Ovary (tissue), 9 donors: Measurements from ENCODE around the gene PPP2R5D. TPM values are rescaled to one million over a fixed set of nuclear protein-coding genes. Genes with fewer than 3 reads are reported as not detected.

Source experiments
- DNase-seq, 5 donors: peaks; one replicate each; pipeline ENCODE4 v3.0.0-alpha.2; 2019 to 2020
- H3K27ac ChIP-seq, 2 donors: fragments of 200-600 bp; one replicate each; pipeline versions ENCODE4 v1.5.1 to v1.8.0; 2019 to 2022
- H3K27me3 ChIP-seq: fragments of 200-600 bp; one replicate; pipeline ENCODE4 v1.8.0; 2022
- H3K36me3 ChIP-seq: fragments of 200-600 bp; sonication (generic); one replicate; pipeline ENCODE4 v1.5.1; 2019
- H3K4me1 ChIP-seq: one replicate; pipeline ENCODE4 v1.8.1; 2013; ENCODE audit warnings: mild to moderate bottlenecking, moderate library complexity; ENCODE audit not compliant: insufficient read depth
- H3K4me3 ChIP-seq: fragments of 200-600 bp; sonication (generic); one replicate; pipeline ENCODE4 v1.5.1; 2017
- H3K9me3 ChIP-seq, 2 donors: fragments of 200-600 bp in 1 of 2; sonication (generic) in 1 of 2; one replicate each; pipeline versions ENCODE4 v1.5.1 to v1.8.1; 2013 to 2019; ENCODE audit warnings: mild to moderate bottlenecking in 1 of 2, moderate library complexity in 1 of 2
- EP300 ChIP-seq: sonication (generic); formaldehyde crosslinking; IDR thresholded peaks from one replicate; pipeline ENCODE4 v1.6.1; 2017; ENCODE audit warnings: antibody characterized with exemption
- POLR2A ChIP-seq: fragments of 450-650 bp; IDR thresholded peaks from one replicate; pipeline ENCODE4 v1.6.1; 2017; ENCODE audit warnings: antibody characterized with exemption, mild to moderate bottlenecking, moderate library complexity
- WGBS, 3 donors: extraction: QIAGEN DNeasy Blood & Tissue Kit in 1 of 3; methylation state at CpG; one replicate each; pipeline versions ENCODE4 v1.1.5 to v1.1.7; 2013 to 2017; 5-methylcytosine and 5-hydroxymethylcytosine counted together
- intact Hi-C, 4 donors: fragments of 100-400 bp; cut with DNase I; formaldehyde crosslinking; loops; one replicate each; pipeline versions ENCODE4 v1.11.0 to v1.15.1; 2022 to 2023
- polyA plus RNA-seq, 2 donors: library from polyadenylated mRNA; stranded (reverse); fragments of 200-250 nt in 1 of 2; fragments of 350-450 nt in 1 of 2; fragmentation: Illumina TruSeq in 1 of 2; extraction: RNeasy Lipid Tissue Mini Kit (QIAGEN cat#74804) in 1 of 2; gene quantifications; one replicate each; pipeline ENCODE4 v1.2.3, GENCODE V29; 2013 to 2014
- total RNA-seq, 7 donors: library from RNA; depleted of rRNA in 2 of 7; stranded (reverse); fragments of >200 nt in 2 of 7; fragmentation: NEBNext Ultra II Directional in 3 of 7; extraction: Animal tissue kit (Norgen Biotek cat#: 25700) in 3 of 7; gene quantifications; one replicate each; pipeline versions ENCODE4 v1.1.0 to v1.2.4, GENCODE V29; 2016 to 2023
- TF ChIP-seq, protein P1 (sequence below), 3 donors: fragments of 450-650 bp in 2 of 3; fragments of 200-600 bp in 1 of 3; IDR thresholded peaks; one replicate each; pipeline versions ENCODE4 v1.5.1 to v1.8.0; 2016 to 2022; ENCODE audit warnings: antibody characterized with exemption in 3 of 3, mild to moderate bottlenecking in 1 of 3
- donor health status: DM: no; HTN: no; CAD: no; lungs with moderate emphysema.
- donor health status: DM: no; HTN: no; CAD: no.
- donor health status: Bipolar disorder and iron deficiency.
- donor health status: DM: yes; HTN: yes; CAD: no.
- donor health status: DM: no; HTN: no; CAD: no.
- donor health status: DM: yes; HTN: yes; CAD: no.

Gene PPP2R5D
- total and polyA plus RNA-seq, 9 donors = 20.4 to 78.1 (median 34.1) TPM

GRCh38 chr6:42937548-42938427 is 46.6 kb upstream of the PPP2R5D start:
- DNase-seq = no peak
- WGBS, 3 donors = 89 to 92% (median 90%) methylated on average over 13 of the region's 13 CpGs
- H3K4me1 ChIP-seq = no peaks in the 10 kb centered on the region
- H3K36me3 ChIP-seq = no peaks in the 10 kb centered on the region
- H3K4me3 ChIP-seq = no peak overlapping the region
- no peak for TF ChIP-seq EP300
- TF ChIP-seq POLR2A = no peak
- TF ChIP-seq, protein P1, sequence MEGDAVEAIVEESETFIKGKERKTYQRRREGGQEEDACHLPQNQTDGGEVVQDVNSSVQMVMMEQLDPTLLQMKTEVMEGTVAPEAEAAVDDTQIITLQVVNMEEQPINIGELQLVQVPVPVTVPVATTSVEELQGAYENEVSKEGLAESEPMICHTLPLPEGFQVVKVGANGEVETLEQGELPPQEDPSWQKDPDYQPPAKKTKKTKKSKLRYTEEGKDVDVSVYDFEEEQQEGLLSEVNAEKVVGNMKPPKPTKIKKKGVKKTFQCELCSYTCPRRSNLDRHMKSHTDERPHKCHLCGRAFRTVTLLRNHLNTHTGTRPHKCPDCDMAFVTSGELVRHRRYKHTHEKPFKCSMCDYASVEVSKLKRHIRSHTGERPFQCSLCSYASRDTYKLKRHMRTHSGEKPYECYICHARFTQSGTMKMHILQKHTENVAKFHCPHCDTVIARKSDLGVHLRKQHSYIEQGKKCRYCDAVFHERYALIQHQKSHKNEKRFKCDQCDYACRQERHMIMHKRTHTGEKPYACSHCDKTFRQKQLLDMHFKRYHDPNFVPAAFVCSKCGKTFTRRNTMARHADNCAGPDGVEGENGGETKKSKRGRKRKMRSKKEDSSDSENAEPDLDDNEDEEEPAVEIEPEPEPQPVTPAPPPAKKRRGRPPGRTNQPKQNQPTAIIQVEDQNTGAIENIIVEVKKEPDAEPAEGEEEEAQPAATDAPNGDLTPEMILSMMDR (IDR thresholded peaks at IDR 0.05) = no peak
- intact Hi-C loops = no loop called here
- H3K27ac ChIP-seq = no peak overlapping the region
- H3K27me3 ChIP-seq = no peaks in the 10 kb centered on the region
- H3K9me3 ChIP-seq = no peaks in the 10 kb centered on the region

GRCh38 chr6:42938428-42938796 is 46.0 kb upstream of the PPP2R5D start:
- no peak for DNase-seq
- H3K27ac ChIP-seq = no peak overlapping the region
- 64 to 85% (median 72%) methylated on average over 4 to 5 of the region's 5 CpGs for WGBS, 3 donors
- H3K9me3 ChIP-seq = no peaks in the 10 kb centered on the region
- no peak for TF ChIP-seq POLR2A
- TF ChIP-seq, protein P1 (IDR thresholded peaks at IDR 0.05) = no peak
- TF ChIP-seq EP300 = no peak
- intact Hi-C loops = no loop called here
- H3K4me3 ChIP-seq = no peak overlapping the region
- no peaks in the 10 kb centered on the region for H3K36me3 ChIP-seq
- no peaks in the 10 kb centered on the region for H3K27me3 ChIP-seq
- no peaks in the 10 kb centered on the region for H3K4me1 ChIP-seq

DNA sequence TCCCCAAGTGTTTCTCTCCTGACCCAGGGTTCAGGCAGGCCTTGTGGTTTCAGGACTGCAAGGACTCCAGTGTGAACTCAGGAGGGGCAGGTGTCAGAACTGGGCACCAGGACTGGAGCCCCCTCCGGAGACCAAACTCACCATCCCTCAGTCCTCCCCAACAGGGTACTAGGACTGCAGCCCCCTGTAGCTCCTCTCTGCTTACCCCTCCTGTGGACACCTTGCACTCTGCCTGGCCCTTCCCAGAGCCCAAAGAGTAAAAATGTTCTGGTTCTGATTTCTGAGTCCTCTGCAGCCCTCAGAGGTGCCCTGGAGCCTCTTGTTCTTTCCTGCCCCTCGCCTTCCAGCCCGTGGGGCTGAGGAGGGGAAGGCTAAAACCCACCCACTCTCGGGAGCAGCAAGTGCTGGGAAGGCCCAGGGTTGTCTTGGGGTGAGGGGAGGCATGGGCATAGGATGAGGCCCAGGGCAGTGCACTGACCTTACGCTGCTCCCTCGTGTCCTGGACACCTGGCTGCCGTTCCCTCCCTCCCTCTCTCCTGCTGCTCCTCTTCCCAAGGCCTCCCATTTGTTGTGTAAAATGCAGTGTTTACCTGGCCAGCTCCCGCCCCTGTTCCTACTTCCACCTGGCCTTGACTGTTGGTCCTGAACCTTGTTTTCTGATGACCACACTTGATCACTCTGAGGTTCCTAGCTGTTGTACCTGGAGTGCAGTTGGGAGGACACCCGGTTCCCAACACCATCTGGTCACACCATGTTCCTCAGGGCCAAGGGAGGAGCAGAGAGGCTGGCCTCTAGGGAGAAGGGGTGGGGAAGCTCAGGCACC is 45.2 kb upstream of the PPP2R5D start:
- whole genome bisulfite sequencing, 3 donors = 55 to 67% (median 64%) methylated on average over 9 of the region's 9 CpGs
- TF ChIP-seq POLR2A = no peak
- TF ChIP-seq, protein P1 (IDR thresholded peaks at IDR 0.05) = no peak
- no peak for TF ChIP-seq EP300
- intact Hi-C loops = no loop called here

GRCh38 chr6:42939810-42940167 is 44.6 kb upstream of the PPP2R5D start:
- Histone ChIP-seq H3K4me1 (no peaks in the 10 kb centered on the region), H3K36me3 (no peaks in the 10 kb centered on the region), H3K9me3 (no peaks in the 10 kb centered on the region), H3K4me3 (no peak overlapping the region), H3K27ac (no peak overlapping the region), H3K27me3 (no peaks in the 10 kb centered on the region)
- 31 to 52% (median 34%) methylated on average over 4 of the region's 4 CpGs for WGBS, 3 donors
- DNase-seq = no peak
- intact Hi-C loops = no loop called here
- no peak for TF ChIP-seq POLR2A

More for the DNA sequence above, 45.2 kb upstream of the PPP2R5D start:
- DNase-seq = no peak
- H3K4me1 ChIP-seq = no peaks in the 10 kb centered on the region
- H3K9me3 ChIP-seq = no peaks in the 10 kb centered on the region
- no peak overlapping the region for H3K27ac ChIP-seq
- H3K36me3 ChIP-seq = no peaks in the 10 kb centered on the region
- no peak overlapping the region for H3K4me3 ChIP-seq
- H3K27me3 ChIP-seq = no peaks in the 10 kb centered on the region
